GM19324 (cell line): ENCODE measurements around the gene SCP2.
"Not testable (repeated sequence)": the region's sequence is repeated elsewhere in the genome, so short reads cannot be mapped to it uniquely, and the experiment has no call there.

Experiments used
- ATAC-seq: cut with Tn5 transposase; IDR thresholded peaks from one replicate; pipeline ENCODE4 v1.9.1; 2021; ENCODE audit warnings: mild to moderate bottlenecking, moderate library complexity; ENCODE audit not compliant: unreplicated experiment, low FRiP score

SCP2 gene

GRCh38 chr1:52915855-52916220 is 11.2 kb upstream of the SCP2 start:
- ATAC-seq, result no peak

- no peak for ATAC-seq
These were observed 10.7 kb upstream of the SCP2 start for GRCh38 chr1:52916241-52916975.

GRCh38 chr1:52917156-52917555 is 9.9 kb upstream of the SCP2 start:
- ATAC-seq, result no peak

GRCh38 chr1:52917581-52917980 is 9.5 kb upstream of the SCP2 start:
- ATAC-seq, result no peak

GRCh38 chr1:52918201-52918600 is 8.9 kb upstream of the SCP2 start:
- ATAC-seq, result no peak

- ATAC-seq, result no peak
These were observed 7.9 kb upstream of the SCP2 start for GRCh38 chr1:52919051-52919722.

GRCh38 chr1:52919723-52920483 is 7.2 kb upstream of the SCP2 start:
- ATAC-seq, result no peak

- ATAC-seq, result no peak
These were observed 6.2 kb upstream of the SCP2 start for GRCh38 chr1:52920791-52921291.

GRCh38 chr1:52925571-52926005 is 1.5 kb upstream of the SCP2 start:
- no peak for ATAC-seq

- ATAC-seq, result no peak
These were observed 238 bp upstream of the SCP2 start for GRCh38 chr1:52926864-52927211.

- no peak for ATAC-seq
These were observed 934 bp downstream of the SCP2 start for GRCh38 chr1:52928015-52928404.

GRCh38 chr1:52929019-52929418 is 1.9 kb downstream of the SCP2 start:
- no peak for ATAC-seq

- no peak for ATAC-seq
These were observed 10.5 kb downstream of the SCP2 start for GRCh38 chr1:52937433-52938182.

GRCh38 chr1:52938183-52938451 is 11.0 kb downstream of the SCP2 start:
- no peak for ATAC-seq

GRCh38 chr1:52943876-52944416 is 16.9 kb downstream of the SCP2 start:
- no peak for ATAC-seq

GRCh38 chr1:52944566-52944965 is 17.5 kb downstream of the SCP2 start:
- ATAC-seq, result no peak

- no peak for ATAC-seq
These were observed 20.4 kb downstream of the SCP2 start for GRCh38 chr1:52947490-52947889.

GRCh38 chr1:52949602-52950001 is 22.5 kb downstream of the SCP2 start:
- not testable (repeated sequence) for ATAC-seq

- no peak for ATAC-seq
These were observed 25.0 kb downstream of the SCP2 start for GRCh38 chr1:52952112-52952511.

GRCh38 chr1:52955129-52955970 is 28.3 kb downstream of the SCP2 start:
- no peak for ATAC-seq
